Omental fat pad (tissue), 4 donors: ENCODE measurements around the gene PLCL2. TPM values are rescaled to one million over a fixed set of nuclear protein-coding genes. Genes with fewer than 3 reads are reported as not detected.

ENCODE experiments used
- ATAC-seq: fragments of 150-250 bp; one replicate; pipeline ENCODE4 v1.9.1; 2016; ENCODE audit warnings: mild to moderate bottlenecking, moderate library complexity; ENCODE audit not compliant: low FRiP score
- DNase-seq: peaks from one replicate; pipeline ENCODE4 v3.0.0-alpha.2; 2019; ENCODE audit warnings: low spot score
- CTCF ChIP-seq, 3 donors: fragments of 450-650 bp; IDR thresholded peaks; one replicate each; pipeline ENCODE4 v1.5.1; 2016 to 2017; ENCODE audit warnings: antibody characterized with exemption in 3 of 3, mild to moderate bottlenecking in 3 of 3, moderate library complexity in 2 of 3
- total RNA-seq, 4 donors: library from RNA; depleted of rRNA; stranded (reverse); fragments of >200 nt; gene quantifications; one replicate each; pipeline ENCODE4 v1.1.0, GENCODE V29; 2016

Gene PLCL2
- total RNA-seq, 4 donors from 2014 or later = 10.8 to 28.5 (median 16.3) TPM

- no peak for TF ChIP-seq CTCF (IDR thresholded peaks at IDR 0.05)
- ATAC-seq (no peak), DNase-seq (no peak)
These were observed 6.0 kb downstream of the PLCL2 start for GRCh38 chr3:16890597-16891333.

GRCh38 chr3:16893618-16894200 is 9.0 kb downstream of the PLCL2 start:
- DNase-seq (no peak), ATAC-seq (no peak)
- no peak for TF ChIP-seq CTCF (IDR thresholded peaks at IDR 0.05)

GRCh38 chr3:16896094-16896627 is 11.4 kb downstream of the PLCL2 start:
- DNase-seq (no peak), ATAC-seq (no peak)
- TF ChIP-seq CTCF (IDR thresholded peaks at IDR 0.05) = no peak

GRCh38 chr3:16896820-16897219 is 12.1 kb downstream of the PLCL2 start:
- DNase-seq = no peak
- no peak for TF ChIP-seq CTCF (IDR thresholded peaks at IDR 0.05)
- ATAC-seq = no peak

- no peak for DNase-seq
- no peak for ATAC-seq
- TF ChIP-seq CTCF (IDR thresholded peaks at IDR 0.05) = no peak
These were observed 12.6 kb downstream of the PLCL2 start for GRCh38 chr3:16897254-16897926.

- TF ChIP-seq CTCF (IDR thresholded peaks at IDR 0.05) = no peak
- DNase-seq (no peak), ATAC-seq (no peak)
These were observed 14.0 kb downstream of the PLCL2 start for GRCh38 chr3:16898595-16899395.
